Kidney capillary endothelial cell (primary cell): ENCODE data around the gene RUNX2.
"Not testable (repeated sequence)": the region's sequence is repeated elsewhere in the genome, so short reads cannot be mapped to it uniquely, and the experiment has no call there.

Source experiments
- DNase-seq: peaks from one replicate; pipeline ENCODE4 v3.0.0-alpha.2; 2018; ENCODE audit warnings: low spot score

The RUNX2 gene

GRCh38 chr6:45556828-45557227 is 228.7 kb downstream of the RUNX2 start:
- no peak for DNase-seq

GRCh38 chr6:45557454-45557853 is 229.3 kb downstream of the RUNX2 start:
- no peak for DNase-seq

- DNase-seq, result no peak
These were observed 230.7 kb downstream of the RUNX2 start for GRCh38 chr6:45558858-45559257.

- DNase-seq, result not testable (repeated sequence)
These were observed 232.2 kb downstream of the RUNX2 start for GRCh38 chr6:45560321-45560820.

DNA sequence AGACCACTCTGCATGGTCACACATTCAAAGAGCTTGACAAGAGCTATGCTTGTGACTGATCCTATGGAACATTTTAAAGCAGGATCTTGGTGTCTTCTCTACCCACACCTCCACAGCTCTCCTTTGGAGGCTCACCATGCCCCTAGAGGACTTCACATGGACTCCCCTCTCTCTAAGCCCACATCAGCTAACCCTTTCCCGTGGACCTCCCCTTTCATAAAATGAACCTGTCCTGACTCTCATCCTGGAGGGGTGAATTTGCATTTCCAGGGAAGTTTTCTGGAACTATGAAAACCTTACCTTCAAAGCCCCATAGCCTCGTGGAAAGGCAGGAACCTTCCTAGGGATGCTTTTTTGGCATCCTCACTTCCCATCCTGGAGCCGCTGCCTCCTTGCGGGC is 234.0 kb downstream of the RUNX2 start:
- DNase-seq, result no peak

- DNase-seq, result no peak
These were observed 234.9 kb downstream of the RUNX2 start for GRCh38 chr6:45563041-45563440.

DNA sequence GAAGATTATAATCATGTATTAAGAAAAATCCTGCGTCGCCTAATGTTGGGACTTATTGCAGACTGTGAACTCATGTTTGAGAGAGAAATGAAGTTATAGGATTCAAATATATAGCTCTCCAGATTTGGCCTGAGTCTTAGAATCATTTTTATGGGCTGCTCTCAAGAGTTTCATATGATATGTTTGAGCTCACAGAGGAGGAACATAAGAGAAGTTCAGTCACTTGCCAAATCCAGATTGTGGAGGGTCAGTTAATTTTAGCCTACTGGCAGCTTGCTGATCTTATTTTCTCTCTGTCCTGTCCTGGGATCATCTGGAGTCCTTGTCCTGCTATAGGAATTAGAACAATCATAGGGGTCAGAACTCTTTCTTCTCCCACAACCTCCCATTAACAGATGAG is 235.7 kb downstream of the RUNX2 start:
- no peak for DNase-seq

DNA sequence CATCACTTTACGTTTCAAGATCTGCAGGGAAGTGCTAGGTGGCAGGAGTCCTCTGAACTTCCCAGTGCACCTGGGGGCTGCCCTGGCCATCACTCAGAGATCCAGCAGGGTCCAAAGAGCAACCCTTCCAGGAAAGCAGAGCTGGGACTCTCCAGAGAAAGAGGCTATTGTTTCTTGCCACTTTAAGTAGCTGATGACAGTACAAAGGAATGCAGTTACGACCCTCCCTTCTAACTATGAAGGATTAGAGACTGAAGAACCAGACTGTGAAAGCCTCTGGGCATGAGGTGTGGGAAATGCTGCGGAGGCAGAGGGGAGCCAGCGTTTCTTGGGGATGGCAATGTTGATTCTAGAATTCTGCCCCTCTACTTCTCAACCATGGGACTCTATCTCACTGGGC is 238.8 kb downstream of the RUNX2 start:
- no peak for DNase-seq

DNA sequence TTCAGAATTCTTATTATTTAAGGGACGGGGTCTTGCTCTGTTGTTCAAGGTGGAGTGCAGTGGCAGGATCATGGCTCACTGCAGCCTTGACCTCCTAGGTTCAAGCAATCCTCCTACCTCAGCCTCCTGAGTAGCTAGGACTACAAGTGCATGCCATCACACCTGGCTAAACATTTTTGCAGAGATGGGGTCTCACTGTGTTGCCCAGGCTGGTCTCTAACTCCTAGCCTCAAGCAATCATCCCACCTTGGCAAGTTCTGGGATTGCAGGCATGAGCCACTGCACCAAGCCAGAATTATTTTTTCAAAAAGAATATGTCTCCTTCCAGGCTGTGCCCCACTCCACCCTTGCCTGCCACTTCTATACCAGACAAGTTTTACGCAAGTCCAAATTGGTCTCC is 239.7 kb downstream of the RUNX2 start:
- no peak for DNase-seq

DNA sequence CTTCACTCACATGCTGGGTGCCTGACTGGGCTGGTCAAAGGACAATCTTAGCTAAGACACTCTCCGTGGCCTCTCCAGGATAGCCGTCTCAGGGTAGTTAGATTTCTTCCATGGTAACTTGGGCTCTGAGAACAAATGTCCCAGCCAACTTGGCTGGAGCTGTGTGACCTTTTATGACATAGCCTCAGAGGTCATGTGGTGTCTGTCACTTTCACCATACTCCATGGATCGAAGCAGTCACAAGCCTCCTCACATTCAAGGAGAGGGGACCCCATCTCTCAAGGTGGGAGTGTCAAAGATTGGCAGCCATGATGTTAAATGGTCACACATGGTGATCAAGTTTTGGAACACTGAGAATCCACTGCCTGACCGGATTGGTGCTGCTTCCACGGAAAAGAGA is 240.5 kb downstream of the RUNX2 start:
- no peak for DNase-seq

- no peak for DNase-seq
These were observed 241.2 kb downstream of the RUNX2 start for GRCh38 chr6:45569210-45569945.

GRCh38 chr6:45571159-45571558 is 243.0 kb downstream of the RUNX2 start:
- DNase-seq, result no peak

DNA sequence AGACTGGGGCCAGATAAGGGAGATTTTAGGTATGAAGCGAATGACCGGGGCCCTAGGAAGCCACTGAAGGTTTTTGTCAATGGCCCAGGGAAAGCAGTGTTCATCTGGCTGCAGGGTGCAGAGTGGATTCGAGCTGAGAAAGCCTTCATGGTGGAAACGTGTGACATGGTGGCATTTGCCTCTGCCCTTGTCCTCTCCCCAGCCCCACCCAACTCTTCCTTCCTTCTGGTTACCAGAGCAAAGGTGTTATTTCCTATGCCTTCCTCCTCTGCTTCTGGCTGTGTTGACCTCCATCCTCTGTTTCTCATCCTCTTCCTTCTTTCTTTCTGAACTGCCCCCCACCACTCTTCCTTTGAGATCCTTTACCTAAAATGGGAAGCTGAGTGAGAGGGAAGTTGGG is 244.7 kb downstream of the RUNX2 start:
- no peak for DNase-seq

- DNase-seq, result no peak
These were observed 245.9 kb downstream of the RUNX2 start for GRCh38 chr6:45574014-45574461.

GRCh38 chr6:45574885-45575284 is 246.8 kb downstream of the RUNX2 start:
- DNase-seq, result no peak

- no peak for DNase-seq
These were observed 248.8 kb downstream of the RUNX2 start for GRCh38 chr6:45576648-45577624.

GRCh38 chr6:45577836-45578504 is 249.8 kb downstream of the RUNX2 start:
- DNase-seq, result peak; percentile 31

DNA sequence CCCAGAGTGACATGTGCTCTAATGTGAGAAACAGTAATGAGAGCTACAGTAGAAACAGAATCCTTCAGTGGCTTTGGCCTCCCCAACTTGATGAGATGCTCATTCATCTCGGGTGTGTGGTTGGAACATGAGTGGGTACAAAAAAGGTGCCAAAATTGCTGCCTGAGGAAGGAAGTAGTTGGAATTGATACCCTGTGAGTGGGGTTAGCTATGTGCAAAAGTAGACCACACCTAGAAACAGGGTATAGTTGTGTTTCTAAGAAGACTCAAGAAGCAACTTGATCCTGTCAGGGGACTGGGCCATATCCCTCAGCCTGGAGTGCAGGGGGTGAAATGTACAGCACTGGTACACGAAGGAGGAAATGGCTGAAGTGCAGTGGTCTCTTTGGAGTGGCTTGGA is 256.0 kb downstream of the RUNX2 start:
- no peak for DNase-seq

DNA sequence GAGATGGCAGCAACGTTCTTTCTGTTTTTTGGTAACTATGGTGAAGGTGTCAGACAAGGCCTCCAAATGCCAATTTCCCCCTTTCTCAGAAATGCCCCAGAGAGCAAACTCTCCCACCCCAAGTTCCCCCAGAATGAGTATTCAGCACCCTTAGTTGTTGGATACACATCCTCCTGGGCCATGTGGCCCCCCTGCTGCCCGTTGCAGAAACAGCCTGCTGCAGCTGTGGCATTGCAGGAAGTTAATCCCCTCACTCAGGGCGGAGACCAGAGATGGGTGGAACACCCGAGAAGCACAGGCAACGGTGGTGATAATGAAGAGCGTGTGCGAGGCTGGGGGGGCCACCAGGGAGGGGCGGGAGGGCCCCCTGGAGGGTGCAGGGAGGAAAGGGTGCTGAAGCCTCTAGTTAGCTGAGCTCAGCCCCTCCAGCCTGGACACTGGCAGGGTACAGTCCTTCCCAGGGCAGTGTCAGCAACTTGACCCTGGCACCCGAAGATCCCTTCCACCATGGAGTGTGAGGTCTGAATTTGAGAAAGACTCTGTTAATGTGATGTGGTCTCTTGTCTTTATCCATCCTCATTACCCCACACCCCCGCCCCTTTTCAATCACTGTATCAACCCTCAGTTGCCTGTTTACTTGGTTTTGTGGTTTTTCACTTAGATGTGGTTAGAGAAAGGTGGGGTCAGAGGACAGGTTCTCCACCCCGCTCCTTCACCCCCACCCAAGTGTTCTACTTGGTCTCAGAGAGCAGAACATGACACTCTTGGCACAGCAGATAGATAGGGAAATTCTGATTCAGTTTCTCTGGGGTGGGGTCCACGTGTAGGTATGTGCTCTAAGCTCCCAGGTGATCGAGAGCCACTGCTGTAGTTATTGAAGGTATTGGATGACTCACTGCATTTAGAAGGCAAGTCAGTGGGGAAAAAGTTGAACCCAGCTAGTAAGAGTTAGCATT is 258.4 kb downstream of the RUNX2 start:
- no peak for DNase-seq

DNA sequence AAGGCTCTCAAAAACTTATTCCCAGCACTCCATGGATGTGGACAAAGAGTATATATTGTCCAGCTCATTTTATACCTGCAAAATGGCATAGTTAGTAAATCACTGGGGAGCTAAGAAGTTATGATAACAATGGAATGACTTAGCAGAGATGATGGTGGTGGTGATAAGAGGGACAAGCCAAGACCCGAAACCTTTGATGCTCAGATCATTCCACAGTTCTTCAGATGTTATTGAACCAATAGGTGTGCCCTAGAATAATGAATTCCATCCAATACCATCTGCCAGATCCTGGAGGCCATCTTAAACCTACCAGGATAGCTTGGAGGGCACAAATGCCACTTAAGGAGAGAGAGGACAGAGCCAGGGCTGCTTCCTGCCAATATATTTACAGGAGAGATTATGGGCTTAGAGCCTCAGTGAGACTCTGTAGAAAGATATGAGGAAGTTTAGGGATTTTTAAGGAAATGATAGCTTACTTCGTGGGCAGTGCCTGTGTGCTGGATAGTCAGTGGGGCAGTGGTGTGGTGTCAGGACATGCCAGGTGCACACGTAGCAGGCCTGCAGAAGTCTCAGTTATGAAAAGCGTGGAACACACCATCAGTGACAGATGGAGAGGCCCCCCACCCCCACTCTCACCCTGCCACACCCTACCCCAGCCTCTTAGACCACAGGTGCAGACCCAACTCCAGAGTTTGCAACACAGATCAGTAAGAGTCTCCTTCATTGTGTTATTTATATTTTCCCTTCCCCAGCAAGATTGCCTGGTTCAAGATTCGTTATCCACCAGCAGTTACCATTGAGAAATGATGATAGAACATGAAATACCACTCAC is 259.3 kb downstream of the RUNX2 start:
- no peak for DNase-seq
